SK-N-SH (cell line): ENCODE data around the gene RNASE8. TPM values are rescaled to one million over a fixed set of nuclear protein-coding genes. Genes with fewer than 3 reads are reported as not detected.
A peak's percentile ranks its signal among the peaks of the same experiment; 100 is the strongest.

Source experiments
- CTCF ChIA-PET: fragments of 300-600, 350-600 bp; formaldehyde crosslinking; extraction: SDS; loops from one replicate; lab custom pipeline; 2021; lab: Yijun Ruan, JAX
- POLR2A ChIA-PET: fragments of 350-600 bp; sonication (Branson Sonifier 250); formaldehyde crosslinking; extraction: SDS; loops from one replicate; lab custom pipeline; 2020; ENCODE audit warnings: antibody characterized with exemption, inconsistent platforms; lab: Yijun Ruan, JAX
- DNase-seq: peaks from one replicate; pipeline ENCODE4 v3.0.0; 2012
- H2AFZ ChIP-seq: fragments of 200-600 bp; sonication (generic); 2 replicates; pipeline ENCODE4 v1.8.1; 2016; ENCODE audit warnings: antibody characterized with exemption, mild to moderate bottlenecking, low read depth
- H3F3A ChIP-seq: fragments of 200-600 bp; sonication (generic); replicated peaks from 2 replicates; pipeline ENCODE3; 2016; ENCODE audit warnings: antibody characterized with exemption, mild to moderate bottlenecking; ENCODE audit not compliant: insufficient read depth
- H3K27ac ChIP-seq, 2 experiments: fragments of 200-500 bp in 1 of 2; fragments of 200-600 bp in 1 of 2; sonication (Bioruptor generic) in 1 of 2; sonication (generic), shearing (Covaris generic) in 1 of 2; 2 replicates each; pipeline versions ENCODE4 v1.5.1 to v1.6.1; 2014 to 2016; ENCODE audit warnings: low read depth in 2 of 2, inconsistent platforms in 1 of 2, low read length in 1 of 2, mild to moderate bottlenecking in 1 of 2, mixed read lengths in 1 of 2
- H3K27me3 ChIP-seq: fragments of 200-600 bp; sonication (generic), shearing (Covaris generic); 2 replicates; pipeline ENCODE4 v1.6.1; 2016; ENCODE audit warnings: mixed run types; ENCODE audit not compliant: insufficient read depth
- H3K36me3 ChIP-seq, 2 experiments: fragments of 200-500 bp in 1 of 2; fragments of 200-600 bp in 1 of 2; sonication (Bioruptor generic) in 1 of 2; sonication (generic) in 1 of 2; replicated peaks in 1 of 2; 2 replicates each; pipeline versions ENCODE3 to v1.5.1; 2014 to 2016; ENCODE audit warnings: low read length in 1 of 2, mild to moderate bottlenecking in 1 of 2; ENCODE audit not compliant: insufficient read depth in 2 of 2, control insufficient read depth in 1 of 2
- H3K4me1 ChIP-seq, 2 experiments: fragments of 200-500 bp in 1 of 2; fragments of 200-600 bp in 1 of 2; sonication (Bioruptor generic) in 1 of 2; sonication (generic), shearing (Covaris generic) in 1 of 2; 2 replicates each; pipeline versions ENCODE4 v1.5.1 to v1.6.1; 2014 to 2016; ENCODE audit warnings: low read depth in 1 of 2, low read length in 1 of 2, mixed run types in 1 of 2; ENCODE audit not compliant: insufficient read depth in 2 of 2, control insufficient read depth in 1 of 2
- H3K4me2 ChIP-seq: fragments of 200-600 bp; sonication (generic), shearing (Covaris generic); 2 replicates; pipeline ENCODE4 v1.6.1; 2017; ENCODE audit warnings: mixed run types
- H3K4me3 ChIP-seq, 2 experiments: fragments of 200-500 bp in 1 of 2; fragments of 200-600 bp in 1 of 2; sonication (Bioruptor generic) in 1 of 2; sonication (generic), shearing (Covaris generic) in 1 of 2; 2 replicates each; pipeline versions ENCODE4 v1.5.1 to v1.8.1; 2014 to 2016; ENCODE audit warnings: low read depth in 2 of 2, inconsistent platforms in 1 of 2, low read length in 1 of 2, mild to moderate bottlenecking in 1 of 2, mixed read lengths in 1 of 2, moderate library complexity in 1 of 2
- H3K79me2 ChIP-seq: fragments of 200-600 bp; sonication (generic); 2 replicates; pipeline ENCODE4 v1.8.1; 2017; ENCODE audit warnings: mild to moderate bottlenecking; ENCODE audit not compliant: insufficient read depth
- H3K9ac ChIP-seq: fragments of 200-600 bp; sonication (generic); 2 replicates; pipeline ENCODE4 v1.6.1; 2017; ENCODE audit warnings: mixed run types
- H3K9me2 ChIP-seq: fragments of 200-600 bp; sonication (generic); 2 replicates; pipeline ENCODE4 v1.6.1; 2017; ENCODE audit warnings: mixed run types
- H3K9me3 ChIP-seq: fragments of 200-600 bp; sonication (generic); 2 replicates; pipeline ENCODE4 v1.6.1; 2017; ENCODE audit warnings: mixed run types, mild to moderate bottlenecking, moderate library complexity
- H4K20me1 ChIP-seq: fragments of 200-600 bp; sonication (generic); 2 replicates; pipeline ENCODE4 v1.6.1; 2017; ENCODE audit warnings: mild to moderate bottlenecking, mixed run types; ENCODE audit not compliant: insufficient read depth
- CTCF ChIP-seq: fragments of 200-600 bp; sonication (generic); IDR thresholded peaks from 2 replicates; pipeline ENCODE4 v1.6.1; 2017; ENCODE audit warnings: antibody characterized with exemption, mild to moderate bottlenecking, moderate library complexity
- FOSL2 ChIP-seq: IDR thresholded peaks from 2 replicates; pipeline ENCODE4 v1.4.0; 2012; ENCODE audit warnings: low read depth, mild to moderate bottlenecking, moderate library complexity, borderline replicate concordance
- FOXJ3 ChIP-seq: sonication (generic); formaldehyde crosslinking; IDR thresholded peaks from 2 replicates; pipeline ENCODE4 v1.5.1; 2020; ENCODE audit warnings: mild to moderate bottlenecking, missing genetic modification reagents
- GATA2 ChIP-seq: sonication (generic); formaldehyde crosslinking; IDR thresholded peaks from 2 replicates; pipeline ENCODE4 v1.5.0; 2020; ENCODE audit warnings: mild to moderate bottlenecking, missing genetic modification reagents
- JUND ChIP-seq: IDR thresholded peaks from 2 replicates; pipeline ENCODE4 v1.4.0; 2012
- MAX ChIP-seq: IDR thresholded peaks from 2 replicates; pipeline ENCODE4 v1.4.0; 2012; ENCODE audit warnings: low read depth
- NFIC ChIP-seq: IDR thresholded peaks from 2 replicates; pipeline ENCODE4 v1.4.0; 2012; ENCODE audit warnings: borderline replicate concordance
- RAD21 ChIP-seq: IDR thresholded peaks from 2 replicates; pipeline ENCODE4 v1.6.1; 2012; ENCODE audit warnings: mild to moderate bottlenecking, low read length
- RCOR1 ChIP-seq: fragments of 150-350 bp; IDR thresholded peaks from 2 replicates; pipeline ENCODE4 v1.6.1; 2017; ENCODE audit warnings: antibody characterized with exemption, low read length
- RFX5 ChIP-seq: IDR thresholded peaks from 2 replicates; pipeline ENCODE4 v1.6.1; 2012; ENCODE audit warnings: mild to moderate bottlenecking, improper control_type of control experiment, low read length
- RXRA ChIP-seq: IDR thresholded peaks from 2 replicates; pipeline ENCODE4 v1.4.0; 2012; ENCODE audit warnings: low read depth, mild to moderate bottlenecking, borderline replicate concordance
- TAF1 ChIP-seq: IDR thresholded peaks from 2 replicates; pipeline ENCODE4 v1.6.1; 2012; ENCODE audit warnings: low read depth, mild to moderate bottlenecking, low read length, moderate library complexity, borderline replicate concordance
- TEAD4 ChIP-seq: IDR thresholded peaks from 2 replicates; pipeline ENCODE4 v1.4.0; 2012; ENCODE audit warnings: mild to moderate bottlenecking, borderline replicate concordance; ENCODE audit not compliant: insufficient read depth
- USF2 ChIP-seq: fragments of 150-350 bp; IDR thresholded peaks from 2 replicates; pipeline ENCODE4 v1.6.1; 2017; ENCODE audit warnings: antibody characterized with exemption, low read length, low read depth, borderline replicate concordance
- ZBTB33 ChIP-seq: IDR thresholded peaks from 2 replicates; pipeline ENCODE4 v1.4.0; 2012; ENCODE audit warnings: low read depth, borderline replicate concordance
- WGBS: methylation state at CpG from one replicate; pipeline ENCODE4 v1.1.6; 2017; ENCODE audit warnings: low lambda C conversion rate; 5-methylcytosine and 5-hydroxymethylcytosine counted together
- polyA plus RNA-seq, 3 experiments: library from polyadenylated mRNA; depleted of rRNA; stranded (reverse); fragments of >200 nt; gene quantifications; 2 replicates each; pipeline ENCODE4 v1.2.3, GENCODE V29; 2012

Gene RNASE8
- polyA plus RNA-seq, 1 of the 3 experiments (the other 2 are of a cell fraction): not detected

DNA sequence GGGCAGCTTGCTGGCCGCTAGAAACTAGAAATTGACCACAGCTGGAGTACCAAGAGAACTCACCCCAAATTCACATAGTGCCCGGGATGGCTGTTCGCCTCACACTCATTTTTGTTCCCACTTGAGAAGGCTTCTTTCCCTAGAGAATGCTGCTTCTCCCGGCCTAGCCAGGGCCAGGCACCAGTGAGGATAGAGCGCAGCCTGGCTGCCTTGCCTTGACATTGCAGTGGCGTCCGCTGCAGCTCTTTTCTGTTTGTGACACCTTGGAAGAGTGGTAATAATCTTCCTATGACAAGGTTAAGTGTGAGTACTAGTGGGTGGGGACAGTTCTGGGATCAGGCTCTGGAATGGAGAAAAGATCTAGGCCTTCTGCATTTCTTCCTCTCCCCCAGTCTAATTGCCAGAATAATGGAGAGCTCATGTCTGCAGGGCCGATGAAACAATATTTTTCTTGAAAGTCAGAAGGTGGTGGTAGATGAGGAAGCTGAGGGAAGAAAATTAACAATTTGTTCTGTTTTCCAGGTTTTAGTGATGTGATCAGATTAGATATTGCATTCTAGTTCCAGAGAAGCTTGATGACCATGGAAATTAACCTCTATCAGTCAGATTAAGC, 46.9 kb downstream of the RNASE8 start (continued):
- TF ChIP-seq RCOR1 (0 out of 2 replicates have a peak, but pooled peaks have one; percentile 9), CTCF (peak; percentile 94), RAD21 (peak; percentile 94), MAX (no peak), FOXJ3 (no peak), GATA2 (no peak), JUND (no peak), NFIC (no peak), FOSL2 (no peak)

GRCh38 chr14:21105095-21105494, 47.5 kb downstream of the RNASE8 start:
- DNase-seq: no peak
- H3K4me2 ChIP-seq: peak overlapping the region; percentile 96; the same call in 1 of the 2 replicates
- no peaks in the 10 kb centered on the region for H3K79me2 ChIP-seq
- CTCF ChIA-PET: interaction anchor here (0.6 to 20.5 kb wide), 37 partner anchors 7 to 643 kb away, joined by 3 to 555 read pairs (median 6); partner anchors contain the start of genes ARHGEF40, METTL17, NDRG2 and PIP4P1
- H2AFZ ChIP-seq: no peak overlapping the region
- no peaks in the 10 kb centered on the region for H3K9me2 ChIP-seq
- POLR2A ChIA-PET: interaction anchor here (1.2 to 2.9 kb wide), 5 partner anchors 10 to 90 kb away, joined by 3 to 14 read pairs (median 8); partner anchors contain the start of gene ARHGEF40
- 86% methylated on average over 8 of the region's 8 CpGs for WGBS
- H3F3A ChIP-seq: peaks cover 10% of the 10 kb centered on the region
- no peak for TF ChIP-seq TEAD4
- H3K27ac ChIP-seq: peak overlapping the region in 1 of 2 experiments; percentile 99; a peak in 2 of 4 replicates
- H4K20me1 ChIP-seq: no peaks in the 10 kb centered on the region
- no peaks in the 10 kb centered on the region for H3K27me3 ChIP-seq
- no peaks in the 10 kb centered on the region for H3K9me3 ChIP-seq
- peaks cover 10 to 29% of the 10 kb centered on the region in 2 experiments for H3K4me1 ChIP-seq
- no peak overlapping the region for H3K9ac ChIP-seq
- H3K4me3 ChIP-seq: no peak overlapping the region
- H3K36me3 ChIP-seq: no peaks in the 10 kb centered on the region

DNA sequence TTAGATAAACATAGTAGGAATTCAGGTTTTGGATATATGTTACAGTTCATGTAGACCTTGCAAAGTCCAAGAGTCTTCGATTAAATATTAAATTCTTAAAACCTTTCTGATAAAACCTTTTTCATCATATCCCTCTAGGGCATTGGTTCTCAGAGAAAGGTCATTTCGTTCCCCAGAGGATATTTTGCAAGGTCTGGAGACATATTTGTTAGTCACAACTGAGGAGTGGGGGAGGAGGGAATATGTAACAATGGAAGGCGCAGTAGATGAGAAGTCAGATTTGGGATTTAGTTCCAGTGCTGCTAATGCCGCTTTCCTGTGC, 48.5 kb downstream of the RNASE8 start:
- no peak for DNase-seq
- 65% methylated on average over 4 of the region's 4 CpGs for WGBS

More for the DNA sequence above, 48.5 kb downstream of the RNASE8 start:
- H3K9me2 ChIP-seq: no peaks in the 10 kb centered on the region
- no peaks in the 10 kb centered on the region for H3K9me3 ChIP-seq
- no peaks in the 10 kb centered on the region for H3K36me3 ChIP-seq
- H3K4me3 ChIP-seq: no peak overlapping the region
- H3K27ac ChIP-seq: peak overlapping the region in 1 of 2 experiments; percentile 40; a peak in 1 of 4 replicates
- H3K4me2 ChIP-seq: no peak overlapping the region
- CTCF ChIA-PET: interaction anchor here (1.0 to 20.5 kb wide), 12 partner anchors 9 to 135 kb away, joined by 3 to 555 read pairs (median 16); partner anchors contain the start of genes ARHGEF40 and NDRG2
- no peaks in the 10 kb centered on the region for H3K79me2 ChIP-seq
- TF ChIP-seq RFX5 (no peak), RCOR1 (no peak), GATA2 (no peak), NFIC (no peak), RXRA (no peak), JUND (no peak), ZBTB33 (no peak), TAF1 (no peak), USF2 (no peak)
- H2AFZ ChIP-seq: peak overlapping the region; percentile 85; the same call in 1 of the 2 replicates
- H3K9ac ChIP-seq: no peak overlapping the region
- H4K20me1 ChIP-seq: no peaks in the 10 kb centered on the region
- POLR2A ChIA-PET: no interaction called here
- peaks cover 10 to 29% of the 10 kb centered on the region in 2 experiments for H3K4me1 ChIP-seq
- H3K27me3 ChIP-seq: no peaks in the 10 kb centered on the region
- H3F3A ChIP-seq: peaks cover 10% of the 10 kb centered on the region
